Fibroblast of skin of right biceps (primary cell): Measurements from ENCODE around the gene AGER.

ENCODE experiments used
- DNase-seq: peaks from one replicate; pipeline ENCODE4 v3.0.0-alpha.2; 2013

AGER gene

DNA sequence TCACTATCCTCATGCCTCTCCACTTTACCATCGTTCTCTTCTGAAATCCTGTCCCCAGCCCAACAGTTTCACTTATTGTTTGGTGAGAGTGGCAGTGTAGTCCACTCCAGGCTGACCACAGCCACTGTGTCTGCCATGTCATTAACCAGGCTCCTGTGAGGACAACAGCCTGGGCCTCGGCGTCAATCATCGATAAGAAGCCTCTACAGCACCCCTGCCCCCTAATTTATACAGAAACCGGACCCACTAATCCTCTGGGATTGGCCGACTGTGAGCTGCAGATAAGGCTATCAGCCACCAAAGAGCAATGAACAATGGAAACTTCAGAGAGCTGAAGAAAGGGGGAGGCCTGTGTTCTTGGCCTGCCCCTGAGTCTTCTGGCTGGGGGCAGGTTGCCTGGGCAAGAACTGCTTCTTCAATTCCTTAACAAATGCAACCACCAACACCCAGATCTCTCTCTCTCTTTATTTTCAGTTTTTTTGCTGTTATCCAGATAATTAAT is 16.2 kb downstream of the AGER start:
- DNase-seq = no peak

- no peak for DNase-seq
Observed at GRCh38 chr6:32167154-32167760, 16.8 kb downstream of the AGER start.

GRCh38 chr6:32166411-32167061 is 17.5 kb downstream of the AGER start:
- DNase-seq = no peak

GRCh38 chr6:32164295-32164694 is 19.8 kb downstream of the AGER start, which contains the start of gene EGFL8:
TSS of gene EGFL8 (plus strand) at chr6:32164595. CDS start at chr6:32166166, 1,571 bp downstream.
- no peak for DNase-seq

DNA sequence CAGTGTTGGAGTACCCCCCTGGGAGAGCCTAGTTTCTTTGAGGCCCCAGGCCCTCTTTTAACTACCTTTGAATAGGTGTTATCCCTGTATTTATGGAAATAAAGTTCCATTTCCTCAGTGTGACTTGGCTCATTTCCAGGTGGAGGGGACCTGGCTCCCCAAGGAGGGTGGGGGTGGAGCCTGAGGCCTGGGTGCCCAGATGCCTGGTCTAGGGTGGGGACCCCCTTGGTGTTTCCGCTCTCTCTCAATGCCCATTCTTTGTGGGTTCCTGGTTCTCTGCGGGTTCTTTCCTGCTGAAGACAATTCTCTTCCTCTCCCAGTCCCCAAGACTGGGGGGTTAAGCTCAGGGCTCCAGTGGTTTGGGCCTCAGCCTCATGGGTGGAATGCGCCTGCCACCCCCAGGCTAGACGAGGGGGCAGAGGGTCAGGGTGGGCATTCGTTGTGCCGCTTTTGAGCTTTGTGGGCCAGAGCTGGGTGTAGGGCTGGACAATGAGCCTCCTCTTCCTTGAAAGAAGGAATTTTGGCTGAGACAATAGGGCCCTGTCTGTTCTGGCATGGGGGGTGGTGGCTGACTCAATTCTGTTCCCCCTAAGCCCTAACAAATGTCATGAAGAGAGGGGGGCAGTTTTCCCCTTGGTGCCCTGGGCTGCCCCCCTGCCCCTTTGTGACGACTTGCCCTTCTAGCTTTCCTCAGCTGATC is 20.3 kb downstream of the AGER start:
- DNase-seq = no peak

DNA sequence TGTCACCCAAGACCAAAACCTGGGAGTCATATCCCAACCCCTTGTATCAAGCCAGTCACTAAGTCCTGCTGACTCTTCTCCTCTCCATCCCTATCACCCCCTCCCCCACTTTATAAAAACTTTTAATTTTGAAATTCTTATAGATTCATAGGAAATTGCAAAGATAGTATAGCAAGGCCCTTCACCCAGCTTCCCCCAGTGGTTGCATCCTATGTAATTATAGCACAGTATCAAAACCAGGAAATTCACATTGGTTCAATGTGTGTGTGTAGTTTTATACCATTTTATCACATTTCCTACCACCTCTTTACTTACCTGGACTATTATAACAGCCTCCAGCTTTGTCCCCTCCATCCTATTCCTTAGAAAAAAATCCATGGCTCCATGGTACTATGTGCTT is 26.0 kb downstream of the AGER start:
- DNase-seq = no peak

DNA sequence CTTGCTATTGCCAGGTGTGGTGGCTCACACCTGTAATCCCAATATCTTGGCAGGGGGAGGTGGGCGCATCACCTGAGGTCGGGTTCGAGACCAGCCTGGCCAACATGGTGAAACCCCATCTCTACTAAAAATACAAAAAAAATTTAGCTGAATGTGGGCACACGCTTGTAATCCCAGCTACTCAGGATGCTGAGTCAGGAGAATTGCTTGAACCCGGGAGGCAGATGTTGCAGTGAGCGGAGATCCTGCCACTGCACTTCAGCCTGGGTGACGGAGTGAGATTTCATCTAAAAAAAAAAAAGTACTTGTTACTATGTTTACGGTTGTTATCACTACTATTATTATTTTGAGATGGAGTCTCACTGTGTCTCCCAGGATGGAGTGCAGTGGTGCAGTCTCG is 27.2 kb downstream of the AGER start:
- no peak for DNase-seq

GRCh38 chr6:32154514-32155161 is 29.4 kb downstream of the AGER start:
- DNase-seq = peak; percentile 69

DNA sequence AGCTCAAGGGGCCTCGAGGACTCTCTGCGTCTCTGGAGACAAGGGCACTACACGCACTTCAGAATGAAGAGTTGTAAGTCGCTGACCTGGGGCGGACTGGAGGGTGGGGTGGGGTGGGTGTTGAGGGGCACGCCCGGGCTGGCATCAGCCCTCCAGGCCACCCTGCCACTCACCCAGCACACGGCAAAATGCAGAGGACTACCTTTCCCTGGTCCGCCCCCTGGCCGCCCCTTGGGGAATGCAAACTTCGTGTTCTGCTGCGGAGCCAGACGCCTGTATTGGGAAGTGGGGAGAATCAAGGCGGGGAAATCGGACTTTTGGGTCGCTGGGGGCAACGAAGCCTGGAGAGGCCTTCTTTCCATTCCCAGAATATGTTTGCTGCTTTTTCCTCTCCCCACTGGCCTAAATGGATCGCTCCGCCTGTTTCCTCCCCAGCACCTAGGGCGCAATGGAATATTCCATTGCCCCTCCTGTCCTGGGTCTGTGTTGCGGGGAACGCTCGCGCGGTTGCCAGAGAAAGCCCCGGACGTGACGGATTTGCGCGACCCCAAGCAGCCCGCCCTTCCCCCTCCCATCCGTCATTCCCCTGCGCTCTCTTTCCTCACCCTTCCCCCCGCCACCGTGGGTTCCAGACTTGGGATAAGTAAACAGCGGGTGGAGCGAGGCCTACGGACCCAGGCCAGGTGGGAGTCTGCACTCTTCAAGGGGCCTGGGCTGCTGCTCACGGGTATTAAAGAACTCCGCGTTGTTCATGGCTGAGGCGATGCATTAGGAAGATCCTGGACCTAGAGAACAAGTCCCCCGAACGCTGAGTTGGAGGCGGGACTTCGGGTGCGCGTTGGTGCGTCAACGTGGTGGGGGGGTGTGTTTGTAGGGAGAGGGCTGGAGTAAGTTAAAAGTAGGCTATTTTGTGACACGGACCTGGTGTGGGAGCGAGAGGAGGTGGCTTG is 30.2 kb downstream of the AGER start, which contains the start of gene PPT2:
Gene PPT2 (plus strand): TSS at position 578 of the 950 bp plus-strand sequence. CDS start 454 bp downstream, outside the sequence.
- peak; percentile 96 for DNase-seq

DNA sequence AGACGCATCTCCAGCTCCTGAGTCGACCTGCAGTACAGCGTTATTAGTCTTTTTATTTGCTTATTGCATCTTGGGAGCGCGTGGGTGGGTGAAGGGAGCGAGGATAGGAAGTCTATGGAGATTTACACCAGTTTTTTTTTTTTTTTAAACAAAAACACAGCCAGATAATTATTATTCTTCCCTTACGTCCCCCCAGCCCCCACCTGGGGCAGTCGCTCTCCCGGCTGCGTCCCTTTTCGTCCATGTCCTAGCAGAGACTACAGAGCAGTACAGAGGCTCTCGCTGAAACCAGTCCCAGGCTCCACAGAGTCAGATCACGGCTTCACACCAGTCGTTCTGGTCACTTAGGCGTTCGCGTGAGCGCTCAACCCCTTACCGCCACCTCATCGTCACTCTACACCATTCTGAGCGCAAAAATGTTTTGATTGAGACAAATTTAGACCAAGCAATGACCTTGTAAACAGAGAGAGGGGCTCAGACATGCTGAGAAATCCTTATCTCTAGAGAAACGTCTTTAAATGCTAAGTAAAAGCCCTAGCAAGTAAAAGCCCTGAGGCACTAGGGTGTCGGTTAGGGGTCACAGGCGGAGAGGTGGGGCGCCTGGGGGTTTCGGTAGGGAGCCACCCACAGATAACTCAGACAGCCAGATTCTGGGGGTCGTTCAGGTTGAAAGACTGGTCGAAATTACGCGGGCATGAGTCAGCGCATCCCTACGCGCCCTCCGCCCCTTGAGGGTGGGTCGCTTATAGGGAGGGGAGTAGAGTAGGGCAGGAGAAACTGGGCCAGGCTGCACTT is 31.1 kb downstream of the AGER start:
- DNase-seq = peak; percentile 54

DNA sequence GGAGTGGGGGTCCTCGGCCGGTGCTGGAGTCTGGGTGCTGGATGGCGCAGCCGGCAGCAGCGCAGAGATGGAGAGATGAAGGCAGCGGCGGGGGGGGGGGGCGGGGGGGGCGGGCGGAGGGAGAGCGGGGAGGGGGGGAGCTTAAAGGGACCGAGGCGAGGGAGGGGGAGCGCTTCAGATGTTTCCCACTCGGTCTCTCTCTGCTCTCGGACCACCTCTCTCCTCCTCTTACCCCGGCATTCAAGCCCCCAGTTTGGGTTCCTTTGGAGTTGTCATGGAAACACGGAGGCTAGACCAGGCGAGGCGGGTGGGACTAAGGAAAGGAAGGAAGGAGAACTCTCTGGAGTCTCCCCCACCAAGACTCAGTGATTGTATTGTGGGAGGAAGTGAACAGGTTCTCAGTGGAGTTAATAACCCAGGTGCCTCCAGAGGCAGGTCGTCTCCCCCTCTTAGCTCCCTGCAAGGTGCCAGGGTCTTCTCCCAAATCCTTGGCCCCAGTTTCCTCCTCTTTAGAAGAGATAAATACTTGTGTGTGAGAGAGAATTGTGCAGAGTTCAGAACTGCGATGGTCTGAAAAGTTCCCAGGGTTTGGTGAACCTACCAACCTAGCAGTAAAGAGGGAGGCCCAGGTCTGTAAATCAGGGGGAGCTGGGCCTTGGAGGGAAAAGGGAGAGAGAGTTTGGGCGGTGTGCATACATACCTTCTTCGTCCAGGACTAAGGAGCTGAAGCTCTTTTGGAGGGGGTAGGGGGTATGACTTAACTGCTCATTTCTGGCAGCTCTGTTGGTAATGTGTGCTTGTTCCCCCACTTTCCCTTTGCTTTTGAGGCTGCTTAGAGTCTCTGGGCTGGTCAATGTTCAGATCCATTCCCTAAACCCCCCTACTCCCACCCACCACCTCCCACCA is 31.9 kb downstream of the AGER start, which contains the start of gene PRRT1:
Gene PRRT1 (minus strand): TSS at position 77 of the 906 bp plus-strand sequence. CDS start 112 bp downstream, outside the sequence.
- DNase-seq = peak; percentile 26

DNA sequence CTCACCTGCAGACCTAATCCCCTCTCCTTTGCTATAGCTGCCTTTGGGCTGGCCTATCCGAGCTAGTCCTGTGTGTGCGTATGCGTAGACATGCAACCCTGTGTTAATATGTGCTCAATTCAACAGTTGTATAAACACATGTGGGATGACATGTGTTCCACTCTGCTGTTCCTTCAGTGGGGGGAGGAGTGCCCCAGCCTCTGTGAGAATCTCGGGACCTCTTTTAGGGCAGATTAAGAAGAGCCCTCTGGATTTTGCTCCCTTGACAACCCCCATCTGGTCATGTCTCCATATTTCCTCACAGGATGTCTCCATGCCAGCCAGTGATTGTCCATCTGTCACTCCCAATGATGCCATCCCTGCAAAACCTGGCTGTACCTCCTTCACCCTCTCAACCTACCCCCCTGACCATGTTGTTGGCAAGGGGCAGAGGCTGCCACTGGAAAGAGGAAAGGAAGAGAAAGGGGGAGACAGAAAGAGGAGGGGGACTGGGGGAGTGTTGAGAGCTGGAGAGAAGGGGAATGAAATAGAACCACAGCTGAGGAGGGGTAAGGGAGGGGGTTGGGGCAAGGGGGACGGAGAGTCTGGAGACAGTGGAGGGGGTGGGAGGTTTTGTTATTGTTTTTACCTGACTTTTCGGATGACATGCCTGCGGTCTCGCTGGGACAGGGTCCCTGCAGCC is 32.7 kb downstream of the AGER start:
- no peak for DNase-seq

DNA sequence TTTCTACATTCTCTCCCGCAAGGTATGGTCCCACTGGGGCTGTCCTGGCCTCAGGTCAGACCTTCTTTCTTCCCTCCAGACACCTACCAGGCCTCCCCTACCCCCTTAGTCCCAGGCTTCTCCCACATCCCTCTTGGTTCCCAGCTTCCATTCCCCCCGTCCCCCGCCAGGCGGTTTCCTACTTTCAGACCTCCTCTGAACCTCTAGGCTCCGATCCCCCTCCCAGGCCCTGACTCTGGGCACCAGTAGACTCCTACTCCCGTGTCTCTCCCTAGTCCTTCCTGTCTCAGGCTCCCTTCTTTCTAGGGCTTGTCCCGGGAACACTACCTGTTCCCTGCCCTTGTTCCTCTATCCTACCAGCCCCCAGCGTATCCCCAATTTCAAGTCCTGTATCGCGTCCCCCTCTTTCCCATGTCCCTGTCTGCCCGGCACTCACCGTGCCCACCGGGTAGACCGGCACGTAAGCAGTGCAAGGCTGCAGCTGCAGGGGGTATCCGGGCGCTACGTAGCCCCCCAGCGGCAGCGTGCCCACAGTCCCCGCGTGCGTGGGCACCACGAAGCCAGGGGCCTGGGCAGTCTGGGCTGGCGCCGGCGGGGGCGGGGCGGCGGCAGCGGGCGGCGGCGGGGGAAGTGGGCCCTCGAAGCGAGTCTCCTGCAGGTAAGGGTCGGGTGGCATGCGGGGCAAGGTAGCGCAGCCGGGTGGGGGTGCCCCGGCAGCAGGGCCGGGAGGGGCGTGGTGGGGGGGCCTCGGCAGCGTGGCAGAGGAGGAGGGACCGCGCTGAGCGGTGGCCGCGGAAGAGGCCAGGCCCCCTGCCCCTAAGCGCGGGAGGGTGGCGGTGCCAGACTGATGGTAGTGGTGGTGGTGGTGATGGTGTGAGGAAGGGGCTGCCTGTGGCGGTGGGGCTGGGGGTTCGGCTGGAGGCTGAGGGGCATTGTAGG is 33.9 kb downstream of the AGER start:
- no peak for DNase-seq

GRCh38 chr6:32149092-32149755 is 34.8 kb downstream of the AGER start:
- DNase-seq = no peak

- peak; percentile 40 for DNase-seq
Observed at GRCh38 chr6:32148289-32149091, 35.6 kb downstream of the AGER start.

- DNase-seq = no peak
Observed at GRCh38 chr6:32147401-32148132, 36.5 kb downstream of the AGER start.
